Kidney epithelial cell (primary cell): ENCODE measurements around the gene SMARCA4. TPM values are rescaled to one million over a fixed set of nuclear protein-coding genes. Genes with fewer than 3 reads are reported as not detected.
"Not testable (repeated sequence)": the region's sequence is repeated elsewhere in the genome, so short reads cannot be mapped to it uniquely, and the experiment has no call there.

Experiments
- DNase-seq: peaks from one replicate; pipeline ENCODE4 v3.0.0-alpha.2; 2010; ENCODE audit warnings: low read depth
- H3K27me3 ChIP-seq: 2 replicates; pipeline ENCODE4 v1.6.0; 2011; ENCODE audit warnings: low read length; ENCODE audit not compliant: control insufficient read depth, insufficient read depth
- H3K36me3 ChIP-seq: 2 replicates; pipeline ENCODE4 v1.5.1; 2011; ENCODE audit warnings: low read length; ENCODE audit not compliant: control insufficient read depth, insufficient read depth
- H3K4me3 ChIP-seq: 2 replicates; pipeline ENCODE4 v1.5.1; 2011; ENCODE audit warnings: low read depth, mild to moderate bottlenecking, control low read depth, low read length
- total RNA-seq: library from RNA; depleted of rRNA; stranded (reverse); fragments of >200 nt; gene quantifications from 2 replicates; pipeline ENCODE4 v1.2.3, GENCODE V29; 2015
- TF ChIP-seq, protein P1 (sequence below): IDR thresholded peaks from 2 replicates; pipeline ENCODE4 v1.5.1; 2011; ENCODE audit warnings: mild to moderate bottlenecking, moderate library complexity, low read length, control low read depth, inconsistent platforms; ENCODE audit not compliant: insufficient read depth, poor library complexity, severe bottlenecking

SMARCA4 gene
- total RNA-seq, 1 donor from 2014 or later, result 124 TPM

DNA sequence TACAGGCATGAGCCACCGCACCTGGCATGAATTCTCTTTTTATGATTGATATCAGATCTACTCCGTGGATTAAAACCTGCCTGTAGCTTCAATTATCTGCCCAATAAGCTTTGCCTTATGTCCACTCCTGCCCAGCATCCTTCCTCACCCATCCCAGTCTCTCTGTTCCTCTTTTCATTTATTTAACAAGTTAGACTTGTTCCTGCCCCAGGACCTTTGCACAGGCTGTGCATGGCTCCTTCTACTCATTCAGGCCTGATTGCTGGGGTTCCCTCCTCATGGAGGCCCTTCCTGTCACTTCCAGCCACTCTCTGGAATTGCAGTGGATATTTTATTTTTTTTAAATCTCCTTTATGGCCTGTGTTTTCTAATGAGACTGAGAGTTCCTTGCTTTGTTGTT is 27.6 kb downstream of the SMARCA4 start:
- H3K27me3 ChIP-seq, result no peaks in the 10 kb centered on the region
- TF ChIP-seq, protein P1, sequence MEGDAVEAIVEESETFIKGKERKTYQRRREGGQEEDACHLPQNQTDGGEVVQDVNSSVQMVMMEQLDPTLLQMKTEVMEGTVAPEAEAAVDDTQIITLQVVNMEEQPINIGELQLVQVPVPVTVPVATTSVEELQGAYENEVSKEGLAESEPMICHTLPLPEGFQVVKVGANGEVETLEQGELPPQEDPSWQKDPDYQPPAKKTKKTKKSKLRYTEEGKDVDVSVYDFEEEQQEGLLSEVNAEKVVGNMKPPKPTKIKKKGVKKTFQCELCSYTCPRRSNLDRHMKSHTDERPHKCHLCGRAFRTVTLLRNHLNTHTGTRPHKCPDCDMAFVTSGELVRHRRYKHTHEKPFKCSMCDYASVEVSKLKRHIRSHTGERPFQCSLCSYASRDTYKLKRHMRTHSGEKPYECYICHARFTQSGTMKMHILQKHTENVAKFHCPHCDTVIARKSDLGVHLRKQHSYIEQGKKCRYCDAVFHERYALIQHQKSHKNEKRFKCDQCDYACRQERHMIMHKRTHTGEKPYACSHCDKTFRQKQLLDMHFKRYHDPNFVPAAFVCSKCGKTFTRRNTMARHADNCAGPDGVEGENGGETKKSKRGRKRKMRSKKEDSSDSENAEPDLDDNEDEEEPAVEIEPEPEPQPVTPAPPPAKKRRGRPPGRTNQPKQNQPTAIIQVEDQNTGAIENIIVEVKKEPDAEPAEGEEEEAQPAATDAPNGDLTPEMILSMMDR, result no peak
- H3K4me3 ChIP-seq, result no peak overlapping the region
- no peak for DNase-seq
- peaks cover 3% of the 10 kb centered on the region for H3K36me3 ChIP-seq

DNA sequence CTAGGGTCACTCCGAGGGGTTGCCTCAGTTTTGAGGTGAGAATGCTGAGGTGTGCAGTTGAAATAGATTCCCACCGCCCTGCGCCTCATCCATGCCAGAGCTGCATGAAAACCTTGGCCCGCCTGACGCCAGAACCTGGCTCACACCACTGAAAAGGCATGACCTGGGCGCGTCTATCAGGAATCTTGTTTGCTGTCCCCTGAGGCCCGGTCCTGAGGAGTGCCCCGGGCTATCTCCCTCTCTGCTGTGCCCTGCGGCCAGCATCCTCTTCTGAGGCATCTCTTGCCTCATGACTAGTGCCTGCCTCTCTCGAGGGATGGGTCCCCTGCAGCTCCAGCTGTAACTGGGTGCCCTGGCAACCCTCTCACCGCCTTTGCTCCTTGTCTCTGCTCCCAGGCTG is 28.1 kb downstream of the SMARCA4 start:
- DNase-seq, result no peak
- H3K4me3 ChIP-seq, result no peak overlapping the region
- peaks cover 3% of the 10 kb centered on the region for H3K36me3 ChIP-seq
- TF ChIP-seq, protein P1, result no peak
- no peaks in the 10 kb centered on the region for H3K27me3 ChIP-seq

DNA sequence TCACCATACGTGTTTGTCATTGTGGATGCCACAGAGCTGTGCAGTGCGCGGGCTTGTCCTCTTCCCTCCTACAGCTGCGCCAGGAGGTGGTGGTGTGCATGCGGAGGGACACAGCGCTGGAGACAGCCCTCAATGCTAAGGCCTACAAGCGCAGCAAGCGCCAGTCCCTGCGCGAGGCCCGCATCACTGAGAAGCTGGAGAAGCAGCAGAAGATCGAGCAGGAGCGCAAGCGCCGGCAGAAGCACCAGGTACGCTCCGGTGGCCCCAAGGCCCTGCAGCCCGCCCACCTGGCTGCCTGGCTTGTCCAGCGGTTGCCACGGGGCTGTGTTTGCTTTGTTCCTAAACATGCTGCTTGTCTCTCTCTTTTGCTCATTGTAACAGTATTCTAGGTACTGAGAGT is 30.2 kb downstream of the SMARCA4 start:
- H3K36me3 ChIP-seq, result peaks cover 3% of the 10 kb centered on the region
- TF ChIP-seq, protein P1, result no peak
- no peaks in the 10 kb centered on the region for H3K27me3 ChIP-seq
- no peak overlapping the region for H3K4me3 ChIP-seq
- no peak for DNase-seq

DNA sequence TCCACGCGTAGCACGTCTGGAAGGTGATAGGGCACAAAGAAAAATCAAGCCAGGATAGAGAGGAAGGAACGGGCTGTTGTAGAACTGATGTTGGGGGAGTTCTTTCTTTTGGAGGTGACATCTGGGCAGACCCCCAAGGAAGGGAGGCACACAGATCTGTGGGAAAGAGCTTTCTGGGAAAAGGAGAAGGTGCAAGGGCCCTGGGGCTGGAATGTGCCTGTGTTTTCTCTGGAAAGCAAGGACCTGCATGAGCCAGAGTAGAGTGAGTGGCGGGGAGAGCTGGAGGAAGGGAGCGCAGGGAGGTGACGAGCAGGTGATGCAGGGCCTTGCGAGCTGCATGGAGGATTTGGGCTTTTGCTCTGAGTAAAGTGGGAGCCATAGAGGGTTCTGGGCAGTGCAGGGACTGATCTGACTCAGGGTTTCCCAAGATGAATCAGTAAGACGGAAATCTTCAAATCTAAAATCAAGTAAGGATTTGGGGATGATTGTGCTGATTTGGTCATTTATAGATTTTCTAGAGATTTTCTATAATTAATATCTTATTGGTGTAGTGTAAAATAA is 30.8 kb downstream of the SMARCA4 start:
- peaks cover 3% of the 10 kb centered on the region for H3K36me3 ChIP-seq
- no peak overlapping the region for H3K4me3 ChIP-seq
- H3K27me3 ChIP-seq, result no peaks in the 10 kb centered on the region
- no peak for DNase-seq
- TF ChIP-seq, protein P1, result no peak

DNA sequence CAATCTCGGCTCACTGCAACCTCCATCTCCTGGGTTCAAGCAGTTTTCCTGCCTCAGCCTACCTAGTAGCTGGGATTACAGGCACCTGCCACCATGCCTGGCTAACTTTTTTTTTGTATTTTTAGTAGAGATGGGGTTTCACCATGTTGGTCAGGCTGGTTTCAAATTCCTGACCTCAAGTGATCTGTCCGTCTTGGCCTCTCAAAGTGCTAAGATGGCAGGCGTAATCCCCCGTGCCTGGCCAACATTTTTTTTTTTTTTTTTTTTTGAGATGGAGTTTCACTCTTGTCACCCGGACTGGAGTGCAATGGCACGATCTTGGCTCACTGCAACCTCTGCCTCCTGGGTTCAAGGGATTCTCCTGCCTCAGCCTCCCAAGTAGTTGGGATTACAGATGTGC is 31.3 kb downstream of the SMARCA4 start:
- H3K27me3 ChIP-seq, H3K36me3 ChIP-seq, H3K4me3 ChIP-seq, DNase-seq: not testable (repeated sequence)

DNA sequence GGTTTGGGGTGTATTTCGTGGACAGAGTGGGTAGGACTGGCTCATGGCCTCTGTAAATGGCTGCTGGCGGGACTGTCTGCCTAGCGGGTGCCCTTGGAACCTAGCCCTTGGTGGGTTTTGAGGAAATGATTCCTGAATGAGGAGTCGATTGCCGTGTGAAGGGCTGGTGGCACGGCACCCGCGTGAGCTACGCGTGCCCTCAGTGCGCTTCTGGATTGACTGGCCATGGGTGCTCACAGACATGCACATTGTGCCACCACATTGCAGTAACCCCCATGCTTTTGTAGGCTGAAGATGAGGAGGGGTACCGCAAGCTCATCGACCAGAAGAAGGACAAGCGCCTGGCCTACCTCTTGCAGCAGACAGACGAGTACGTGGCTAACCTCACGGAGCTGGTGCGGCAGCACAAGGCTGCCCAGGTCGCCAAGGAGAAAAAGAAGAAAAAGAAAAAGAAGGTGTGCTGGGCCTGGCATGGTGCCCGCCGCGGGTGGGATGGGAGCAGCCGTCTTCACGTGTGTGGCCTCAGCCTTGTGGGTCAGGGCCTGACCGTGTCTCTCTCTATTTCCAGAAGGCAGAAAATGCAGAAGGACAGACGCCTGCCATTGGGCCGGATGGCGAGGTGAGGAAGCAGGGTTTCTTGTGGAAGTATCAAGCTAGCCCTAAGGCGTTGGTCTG is 35.2 kb downstream of the SMARCA4 start:
- TF ChIP-seq, protein P1, result no peak
- no peak for DNase-seq
- Histone ChIP-seq H3K4me3 (no peak overlapping the region), H3K27me3 (no peaks in the 10 kb centered on the region), H3K36me3 (peaks cover 3% of the 10 kb centered on the region)
